OCI-LY3 (cell line): ENCODE measurements around the gene ANAPC4.

Source experiments
- H2AFZ ChIP-seq: fragments of 200-600, 300-600 bp; shearing (Covaris generic); 2 replicates; pipeline ENCODE4 v1.6.0; 2014; ENCODE audit warnings: antibody characterized with exemption, low read depth, low read length
- H3K27ac ChIP-seq: fragments of 200-600, 300-600 bp; sonication (generic); 2 replicates; pipeline ENCODE4 v1.5.1; 2014; ENCODE audit warnings: mild to moderate bottlenecking, low read length, moderate library complexity, mixed read lengths
- H3K27me3 ChIP-seq: fragments of 200-600, 300-600 bp; sonication (generic); 2 replicates; pipeline ENCODE4 v1.6.1; 2014; ENCODE audit warnings: low read depth, low read length, mixed read lengths
- H3K36me3 ChIP-seq: fragments of 200-600, 300-600 bp; sonication (generic); replicated peaks from 2 replicates; pipeline ENCODE3; 2014; ENCODE audit warnings: low read depth, low read length, mixed read lengths
- H3K4me1 ChIP-seq: fragments of 300-600, 200-600 bp; sonication (generic); 2 replicates; pipeline ENCODE4 v1.6.1; 2014; ENCODE audit warnings: low read length, mixed read lengths
- H3K4me2 ChIP-seq: fragments of 200-600, 300-600 bp; sonication (generic); 2 replicates; pipeline ENCODE4 v1.6.1; 2014; ENCODE audit warnings: low read length, mixed read lengths
- H3K4me3 ChIP-seq: fragments of 300-600, 200-600 bp; sonication (generic); 2 replicates; pipeline ENCODE4 v1.5.1; 2014; ENCODE audit warnings: antibody characterized with exemption, mild to moderate bottlenecking, low read length, moderate library complexity
- H3K79me2 ChIP-seq: fragments of 300-600, 200-600 bp; shearing (Covaris generic); 2 replicates; pipeline ENCODE4 v1.6.1; 2014; ENCODE audit warnings: mild to moderate bottlenecking, low read length, mixed read lengths
- H3K9ac ChIP-seq: fragments of 300-600, 200-600 bp; shearing (Covaris generic); 2 replicates; pipeline ENCODE4 v1.6.0; 2014; ENCODE audit warnings: mild to moderate bottlenecking, low read length, moderate library complexity
- H3K9me3 ChIP-seq: fragments of 200-600, 300-600 bp; shearing (Covaris generic); 2 replicates; pipeline ENCODE4 v1.6.1; 2014; ENCODE audit warnings: low read length, mixed read lengths; ENCODE audit not compliant: insufficient read depth
- H4K20me1 ChIP-seq: fragments of 200-600, 300-600 bp; sonication (generic); 2 replicates; pipeline ENCODE4 v1.6.1; 2016; ENCODE audit warnings: low read length, mixed read lengths; ENCODE audit not compliant: insufficient read depth
- EZH2phosphoT487 ChIP-seq: fragments of 200-600 bp; shearing (Covaris generic); IDR thresholded peaks from 2 replicates; pipeline ENCODE4 v1.6.1; 2018; ENCODE audit warnings: antibody characterized with exemption, mixed run types, low read depth
- TF ChIP-seq, protein P1 (sequence below): fragments of 200-600, 300-600 bp; sonication (generic); IDR thresholded peaks from 2 replicates; pipeline ENCODE4 v1.5.1; 2014; ENCODE audit warnings: antibody characterized with exemption, low read length, low read depth

ANAPC4 gene

DNA sequence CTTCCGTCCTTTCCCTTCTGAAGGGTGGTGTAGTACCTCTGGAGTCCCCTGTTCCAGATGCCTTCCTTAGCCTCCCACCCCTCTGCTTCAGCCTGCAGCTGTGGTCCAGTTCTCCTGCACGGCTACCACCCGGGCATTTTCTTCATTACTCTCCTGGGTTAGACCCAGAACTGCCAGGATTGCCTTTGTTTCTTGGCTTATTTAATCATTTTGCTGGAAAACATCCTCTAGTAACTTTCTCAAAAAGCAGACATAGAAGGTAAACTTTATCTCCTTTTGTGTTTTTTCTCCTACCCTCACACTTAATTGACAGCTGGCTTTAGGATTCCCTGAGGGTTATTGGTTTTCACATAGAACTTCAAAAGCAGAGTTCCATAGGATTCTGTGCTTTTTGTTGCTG, 20.2 kb downstream of the ANAPC4 start:
- H3K4me1 ChIP-seq = no peaks in the 10 kb centered on the region
- H4K20me1 ChIP-seq = no peaks in the 10 kb centered on the region
- TF ChIP-seq, protein P1, sequence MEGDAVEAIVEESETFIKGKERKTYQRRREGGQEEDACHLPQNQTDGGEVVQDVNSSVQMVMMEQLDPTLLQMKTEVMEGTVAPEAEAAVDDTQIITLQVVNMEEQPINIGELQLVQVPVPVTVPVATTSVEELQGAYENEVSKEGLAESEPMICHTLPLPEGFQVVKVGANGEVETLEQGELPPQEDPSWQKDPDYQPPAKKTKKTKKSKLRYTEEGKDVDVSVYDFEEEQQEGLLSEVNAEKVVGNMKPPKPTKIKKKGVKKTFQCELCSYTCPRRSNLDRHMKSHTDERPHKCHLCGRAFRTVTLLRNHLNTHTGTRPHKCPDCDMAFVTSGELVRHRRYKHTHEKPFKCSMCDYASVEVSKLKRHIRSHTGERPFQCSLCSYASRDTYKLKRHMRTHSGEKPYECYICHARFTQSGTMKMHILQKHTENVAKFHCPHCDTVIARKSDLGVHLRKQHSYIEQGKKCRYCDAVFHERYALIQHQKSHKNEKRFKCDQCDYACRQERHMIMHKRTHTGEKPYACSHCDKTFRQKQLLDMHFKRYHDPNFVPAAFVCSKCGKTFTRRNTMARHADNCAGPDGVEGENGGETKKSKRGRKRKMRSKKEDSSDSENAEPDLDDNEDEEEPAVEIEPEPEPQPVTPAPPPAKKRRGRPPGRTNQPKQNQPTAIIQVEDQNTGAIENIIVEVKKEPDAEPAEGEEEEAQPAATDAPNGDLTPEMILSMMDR = no peak
- no peak for TF ChIP-seq EZH2phosphoT487
- H3K9me3 ChIP-seq = no peaks in the 10 kb centered on the region
- H2AFZ ChIP-seq = no peak overlapping the region
- no peak overlapping the region for H3K9ac ChIP-seq
- H3K27me3 ChIP-seq = no peaks in the 10 kb centered on the region
- H3K27ac ChIP-seq = no peak overlapping the region
- no peak overlapping the region for H3K4me2 ChIP-seq
- H3K36me3 ChIP-seq = peaks cover 37% of the 10 kb centered on the region
- H3K79me2 ChIP-seq = no peaks in the 10 kb centered on the region
- H3K4me3 ChIP-seq = no peak overlapping the region

DNA sequence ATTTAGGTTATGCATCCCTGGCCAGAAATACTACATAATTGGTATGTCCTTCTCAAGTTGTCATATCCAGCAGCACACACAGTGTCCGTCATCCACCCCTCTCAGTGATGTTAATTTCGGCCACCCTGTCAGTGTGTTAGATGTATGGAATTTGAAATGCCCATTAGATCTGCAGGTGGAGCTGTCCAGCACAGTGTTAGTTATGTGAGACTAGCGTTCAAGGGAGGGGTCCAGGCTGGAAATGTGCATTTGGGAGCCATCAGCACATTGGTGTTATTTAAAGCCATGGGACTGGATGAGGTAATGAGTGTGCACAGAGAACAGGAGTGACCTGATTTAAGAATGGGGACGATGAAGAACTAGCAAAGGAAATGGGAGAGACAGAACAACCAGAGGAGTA, 22.4 kb downstream of the ANAPC4 start:
- H3K27me3 ChIP-seq = no peaks in the 10 kb centered on the region
- H3K36me3 ChIP-seq = peaks cover 41% of the 10 kb centered on the region
- no peaks in the 10 kb centered on the region for H3K9me3 ChIP-seq
- no peak overlapping the region for H3K9ac ChIP-seq
- no peak overlapping the region for H3K4me2 ChIP-seq
- no peaks in the 10 kb centered on the region for H3K79me2 ChIP-seq
- no peak overlapping the region for H3K27ac ChIP-seq
- no peak overlapping the region for H3K4me3 ChIP-seq
- H2AFZ ChIP-seq = no peak overlapping the region
- TF ChIP-seq, protein P1 = no peak
- TF ChIP-seq EZH2phosphoT487 = no peak
- no peaks in the 10 kb centered on the region for H4K20me1 ChIP-seq
- no peaks in the 10 kb centered on the region for H3K4me1 ChIP-seq

DNA sequence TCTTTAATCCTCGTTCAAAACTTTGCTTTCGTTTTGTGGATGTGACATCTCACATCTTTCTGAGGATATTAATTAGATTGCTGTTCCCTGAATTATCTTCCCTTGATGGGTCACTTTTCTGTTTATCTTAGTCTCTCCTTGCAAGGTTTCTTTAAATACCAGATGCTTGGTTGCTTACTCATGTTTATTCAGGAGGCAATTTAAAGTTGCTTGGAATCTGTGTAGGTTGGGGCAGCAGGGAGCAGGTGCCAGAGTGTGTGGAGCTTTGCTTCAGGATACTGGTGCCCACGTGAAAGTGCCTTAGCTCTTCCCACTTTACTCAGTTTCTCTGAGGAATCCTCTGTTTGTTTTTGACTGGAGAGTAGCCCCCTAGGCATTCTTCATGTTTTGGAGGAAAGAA, 24.0 kb downstream of the ANAPC4 start:
- Histone ChIP-seq H3K4me1 (no peaks in the 10 kb centered on the region), H3K9me3 (no peaks in the 10 kb centered on the region), H3K27ac (no peak overlapping the region), H4K20me1 (no peaks in the 10 kb centered on the region), H3K36me3 (peaks cover 48% of the 10 kb centered on the region), H3K79me2 (no peaks in the 10 kb centered on the region), H3K9ac (no peak overlapping the region), H3K4me3 (no peak overlapping the region), H2AFZ (no peak overlapping the region), H3K4me2 (no peak overlapping the region), H3K27me3 (no peaks in the 10 kb centered on the region)
- TF ChIP-seq EZH2phosphoT487 = no peak
- TF ChIP-seq, protein P1 = no peak

DNA sequence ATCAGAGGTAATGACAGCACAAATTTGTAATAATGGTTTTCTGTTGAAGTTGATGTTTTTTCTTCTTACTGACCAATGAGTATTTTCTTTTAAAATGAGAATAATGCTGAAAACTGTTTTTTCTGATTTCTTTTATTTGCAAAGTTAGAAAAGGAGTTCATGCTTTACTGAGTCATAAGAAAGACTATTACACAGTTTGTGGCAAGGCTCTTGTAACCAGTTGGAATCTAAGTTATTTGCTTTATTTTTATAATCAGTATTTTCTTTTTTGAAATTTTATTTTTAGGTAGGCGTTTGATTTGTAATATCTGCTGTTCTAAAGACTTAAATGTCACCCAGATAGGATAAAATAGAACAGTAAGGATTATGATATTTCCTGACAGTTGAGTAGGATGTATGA, 25.5 kb downstream of the ANAPC4 start:
- TF ChIP-seq EZH2phosphoT487 = no peak
- TF ChIP-seq, protein P1 = no peak
- Histone ChIP-seq H3K4me3 (no peak overlapping the region), H2AFZ (no peak overlapping the region), H3K79me2 (no peaks in the 10 kb centered on the region), H3K9me3 (no peaks in the 10 kb centered on the region), H4K20me1 (no peaks in the 10 kb centered on the region), H3K27me3 (no peaks in the 10 kb centered on the region), H3K27ac (no peak overlapping the region), H3K4me2 (no peak overlapping the region), H3K36me3 (peaks cover 39% of the 10 kb centered on the region), H3K9ac (no peak overlapping the region), H3K4me1 (no peaks in the 10 kb centered on the region)
